SK-N-SH treated with all-trans-retinoic acid at 6 μM for 48 hours (cell line): ENCODE data around the gene MRPL46.

Source experiments
- ATAC-seq: fragments of 200-7000 bp; cut with Tn5 transposase; 3 replicates; pipeline ENCODE4 v1.9.1; 2020; ENCODE audit warnings: mild to moderate bottlenecking, moderate library complexity
- ARNTL ChIP-seq: fragments of 450-650 bp; formaldehyde crosslinking; IDR thresholded peaks from 2 replicates; pipeline ENCODE4 v1.5.0; 2020; ENCODE audit warnings: low read depth, mild to moderate bottlenecking, moderate library complexity, borderline replicate concordance
- BACH2 ChIP-seq: fragments of 250-450 bp; sonication (Bioruptor Pico); IDR thresholded peaks from 2 replicates; pipeline ENCODE4 v1.9.0; 2021; ENCODE audit warnings: mild to moderate bottlenecking, borderline replicate concordance
- CREB5 ChIP-seq: fragments of 250-450 bp; sonication (Bioruptor Pico); IDR thresholded peaks from 2 replicates; pipeline ENCODE4 v1.5.1; 2020; ENCODE audit warnings: low read depth, mild to moderate bottlenecking, moderate library complexity
- CSDC2 ChIP-seq: fragments of 250-450 bp; sonication (Bioruptor Pico); IDR thresholded peaks from 2 replicates; pipeline ENCODE4 v1.5.0; 2020; ENCODE audit warnings: mild to moderate bottlenecking, moderate library complexity
- ESRRG ChIP-seq: fragments of 250-450 bp; sonication (Bioruptor Pico); IDR thresholded peaks from 2 replicates; pipeline ENCODE4 v1.6.1; 2021; ENCODE audit warnings: mild to moderate bottlenecking
- GLIS3 ChIP-seq: fragments of 250-450 bp; sonication (Bioruptor Pico); IDR thresholded peaks from 2 replicates; pipeline ENCODE4 v1.5.0; 2020; ENCODE audit warnings: mild to moderate bottlenecking, moderate library complexity
- ISL1 ChIP-seq: fragments of 250-450 bp; sonication (Bioruptor Pico); IDR thresholded peaks from 2 replicates; pipeline ENCODE4 v2.1.2; 2022; ENCODE audit warnings: mild to moderate bottlenecking, moderate library complexity
- OSR1 ChIP-seq: fragments of 250-450 bp; sonication (Bioruptor Pico); IDR thresholded peaks from 2 replicates; pipeline ENCODE4 v1.8.0; 2022; ENCODE audit warnings: moderate library complexity, mild to moderate bottlenecking, inconsistent platforms
- POU6F1 ChIP-seq: fragments of 250-450 bp; sonication (Bioruptor Pico); IDR thresholded peaks from 2 replicates; pipeline ENCODE4 v1.8.0; 2021; ENCODE audit warnings: low read depth, mild to moderate bottlenecking, moderate library complexity, borderline replicate concordance
- PPARA ChIP-seq: fragments of 250-450 bp; sonication (Bioruptor Pico); IDR thresholded peaks from 2 replicates; pipeline ENCODE4 v1.5.0; 2020; ENCODE audit warnings: mild to moderate bottlenecking, borderline replicate concordance
- RARB ChIP-seq: fragments of 250-450 bp; sonication (Bioruptor Pico); IDR thresholded peaks from 2 replicates; pipeline ENCODE4 v1.8.0; 2021; ENCODE audit warnings: mild to moderate bottlenecking, moderate library complexity
- SNAI2 ChIP-seq: fragments of 250-450 bp; sonication (Bioruptor Pico); IDR thresholded peaks from 2 replicates; pipeline ENCODE4 v1.5.0; 2020; ENCODE audit warnings: mild to moderate bottlenecking, moderate library complexity
- TCF4 ChIP-seq: fragments of 250-450 bp; sonication (Bioruptor Pico); IDR thresholded peaks from 2 replicates; pipeline ENCODE4 v1.8.0; 2021; ENCODE audit warnings: mild to moderate bottlenecking, moderate library complexity, borderline replicate concordance
- ZFP30 ChIP-seq: fragments of 450-650 bp; formaldehyde crosslinking; IDR thresholded peaks from 2 replicates; pipeline ENCODE4 v1.5.0; 2022; ENCODE audit warnings: mild to moderate bottlenecking, moderate library complexity
- ZNF565 ChIP-seq: fragments of 450-650 bp; formaldehyde crosslinking; conservative IDR thresholded peaks from 2 replicates; pipeline ENCODE4 v1.5.0; 2020; ENCODE audit warnings: low read depth, mild to moderate bottlenecking, moderate library complexity
- ZNF70 ChIP-seq: fragments of 450-650 bp; formaldehyde crosslinking; IDR thresholded peaks from 2 replicates; pipeline ENCODE4 v1.5.0; 2020; ENCODE audit warnings: mild to moderate bottlenecking, moderate library complexity
- ZNF8 ChIP-seq: fragments of 450-650 bp; formaldehyde crosslinking; IDR thresholded peaks from 2 replicates; pipeline ENCODE4 v1.5.0; 2020; ENCODE audit warnings: mild to moderate bottlenecking, moderate library complexity
- TF ChIP-seq, protein P1 (sequence below): fragments of 250-450 bp; sonication (Bioruptor Pico); IDR thresholded peaks from 2 replicates; pipeline ENCODE4 v1.8.0; 2020; ENCODE audit warnings: mild to moderate bottlenecking, moderate library complexity, borderline replicate concordance
- TF ChIP-seq, protein P2 (sequence below): fragments of 250-450 bp; sonication (Bioruptor Pico); IDR thresholded peaks from 2 replicates; pipeline ENCODE4 v1.5.0; 2020; ENCODE audit warnings: mild to moderate bottlenecking, moderate library complexity
- TF ChIP-seq, protein P3 (sequence below): fragments of 250-450 bp; sonication (Bioruptor Pico); IDR thresholded peaks from 2 replicates; pipeline ENCODE4 v1.5.1; 2021; ENCODE audit warnings: mild to moderate bottlenecking, moderate library complexity

MRPL46 gene

DNA sequence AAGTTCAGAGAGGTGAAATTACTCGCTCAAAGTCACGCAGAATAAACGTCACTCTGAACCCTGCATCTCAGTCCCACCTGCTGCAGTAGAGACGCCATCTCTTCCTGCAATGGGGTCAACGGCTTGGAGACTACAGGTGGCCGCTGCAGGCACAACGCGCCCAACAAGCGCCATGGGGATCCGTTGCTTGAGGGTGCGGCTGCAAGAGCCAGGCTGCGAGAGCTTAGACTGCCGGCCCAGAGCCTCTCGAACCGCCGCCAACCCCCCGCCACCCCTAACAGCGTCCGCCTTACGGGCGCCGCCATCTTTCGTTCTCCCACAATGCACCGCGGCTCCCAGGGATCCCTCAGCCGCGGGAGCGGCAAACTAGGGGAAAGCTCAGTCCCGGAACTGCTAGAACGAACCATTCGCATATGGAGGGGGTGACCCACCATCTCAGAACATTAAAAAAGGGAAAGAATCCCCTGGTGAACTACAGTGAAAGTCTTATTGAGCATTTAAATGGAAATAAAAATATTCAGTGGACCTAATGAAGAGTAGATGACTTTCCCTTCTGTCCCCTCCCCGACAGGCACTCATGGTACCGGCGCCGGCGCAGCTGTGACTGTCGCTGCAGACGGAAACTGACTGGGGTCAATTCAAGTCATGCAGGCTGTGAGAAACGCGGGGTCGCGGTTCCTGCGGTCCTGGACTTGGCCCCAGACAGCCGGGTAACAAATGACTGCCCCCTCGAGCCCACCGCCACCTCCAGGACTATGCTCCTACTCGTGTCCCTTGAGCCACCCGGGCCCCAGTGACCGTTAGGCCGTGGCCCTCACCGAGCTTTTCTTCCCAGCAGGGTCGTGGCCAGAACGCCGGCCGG is at the start of gene MRPL46, which contains the start of gene MRPS11:
MRPL46 (minus strand) TSS at position 316 of the 862 bp plus-strand sequence; CDS start at position 305, 11 bp downstream.
MRPS11 (plus strand) TSS at position 636 of the 862 bp plus-strand sequence; CDS start at position 646, 10 bp downstream.
- TF ChIP-seq TCF4 (CRISPR knock-in tag) (0 out of 2 replicates have a peak, but pooled peaks have one; percentile 9), ARNTL (CRISPR knock-in tag) (no peak)
- peak; percentile 96 for ATAC-seq

DNA sequence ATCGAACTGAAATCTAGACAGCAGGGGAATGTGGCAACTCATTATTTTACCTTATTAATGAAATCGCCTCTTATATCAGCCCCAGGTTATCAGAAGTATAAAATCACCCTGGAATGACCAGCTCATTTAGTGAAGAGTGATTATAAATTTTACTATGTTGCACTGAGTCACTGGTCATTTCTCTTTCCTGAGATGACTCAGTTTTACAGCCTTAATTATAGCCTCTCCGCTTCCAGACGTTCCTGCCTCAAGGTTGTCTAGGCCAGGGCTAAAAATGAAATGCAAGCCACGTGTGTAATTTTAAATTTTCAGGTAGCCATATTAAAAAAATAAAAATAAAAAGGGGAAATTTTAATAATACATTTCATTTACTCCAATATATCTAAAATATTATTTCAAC is 46.0 kb upstream of the MRPL46 start:
- peak; percentile 55; the same call in 2 of the 3 replicates for ATAC-seq
- TF ChIP-seq GLIS3 (CRISPR knock-in tag) (no peak), ZNF8 (CRISPR knock-in tag) (no peak), OSR1 (CRISPR knock-in tag) (no peak), BACH2 (CRISPR knock-in tag) (no peak), ZNF565 (CRISPR knock-in tag) (no peak), ZNF70 (CRISPR knock-in tag) (no peak), POU6F1 (no peak), TCF4 (CRISPR knock-in tag) (no peak), ARNTL (CRISPR knock-in tag) (no peak), RARB (no peak), SNAI2 (no peak), CSDC2 (CRISPR knock-in tag) (no peak)
- TF ChIP-seq, protein P1, sequence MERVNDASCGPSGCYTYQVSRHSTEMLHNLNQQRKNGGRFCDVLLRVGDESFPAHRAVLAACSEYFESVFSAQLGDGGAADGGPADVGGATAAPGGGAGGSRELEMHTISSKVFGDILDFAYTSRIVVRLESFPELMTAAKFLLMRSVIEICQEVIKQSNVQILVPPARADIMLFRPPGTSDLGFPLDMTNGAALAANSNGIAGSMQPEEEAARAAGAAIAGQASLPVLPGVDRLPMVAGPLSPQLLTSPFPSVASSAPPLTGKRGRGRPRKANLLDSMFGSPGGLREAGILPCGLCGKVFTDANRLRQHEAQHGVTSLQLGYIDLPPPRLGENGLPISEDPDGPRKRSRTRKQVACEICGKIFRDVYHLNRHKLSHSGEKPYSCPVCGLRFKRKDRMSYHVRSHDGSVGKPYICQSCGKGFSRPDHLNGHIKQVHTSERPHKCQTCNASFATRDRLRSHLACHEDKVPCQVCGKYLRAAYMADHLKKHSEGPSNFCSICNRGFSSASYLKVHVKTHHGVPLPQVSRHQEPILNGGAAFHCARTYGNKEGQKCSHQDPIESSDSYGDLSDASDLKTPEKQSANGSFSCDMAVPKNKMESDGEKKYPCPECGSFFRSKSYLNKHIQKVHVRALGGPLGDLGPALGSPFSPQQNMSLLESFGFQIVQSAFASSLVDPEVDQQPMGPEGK (CRISPR knock-in tag) = no peak
- TF ChIP-seq, protein P2, sequence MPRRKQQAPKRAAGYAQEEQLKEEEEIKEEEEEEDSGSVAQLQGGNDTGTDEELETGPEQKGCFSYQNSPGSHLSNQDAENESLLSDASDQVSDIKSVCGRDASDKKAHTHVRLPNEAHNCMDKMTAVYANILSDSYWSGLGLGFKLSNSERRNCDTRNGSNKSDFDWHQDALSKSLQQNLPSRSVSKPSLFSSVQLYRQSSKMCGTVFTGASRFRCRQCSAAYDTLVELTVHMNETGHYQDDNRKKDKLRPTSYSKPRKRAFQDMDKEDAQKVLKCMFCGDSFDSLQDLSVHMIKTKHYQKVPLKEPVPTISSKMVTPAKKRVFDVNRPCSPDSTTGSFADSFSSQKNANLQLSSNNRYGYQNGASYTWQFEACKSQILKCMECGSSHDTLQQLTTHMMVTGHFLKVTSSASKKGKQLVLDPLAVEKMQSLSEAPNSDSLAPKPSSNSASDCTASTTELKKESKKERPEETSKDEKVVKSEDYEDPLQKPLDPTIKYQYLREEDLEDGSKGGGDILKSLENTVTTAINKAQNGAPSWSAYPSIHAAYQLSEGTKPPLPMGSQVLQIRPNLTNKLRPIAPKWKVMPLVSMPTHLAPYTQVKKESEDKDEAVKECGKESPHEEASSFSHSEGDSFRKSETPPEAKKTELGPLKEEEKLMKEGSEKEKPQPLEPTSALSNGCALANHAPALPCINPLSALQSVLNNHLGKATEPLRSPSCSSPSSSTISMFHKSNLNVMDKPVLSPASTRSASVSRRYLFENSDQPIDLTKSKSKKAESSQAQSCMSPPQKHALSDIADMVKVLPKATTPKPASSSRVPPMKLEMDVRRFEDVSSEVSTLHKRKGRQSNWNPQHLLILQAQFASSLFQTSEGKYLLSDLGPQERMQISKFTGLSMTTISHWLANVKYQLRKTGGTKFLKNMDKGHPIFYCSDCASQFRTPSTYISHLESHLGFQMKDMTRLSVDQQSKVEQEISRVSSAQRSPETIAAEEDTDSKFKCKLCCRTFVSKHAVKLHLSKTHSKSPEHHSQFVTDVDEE (CRISPR knock-in tag) = no peak
- TF ChIP-seq, protein P3, sequence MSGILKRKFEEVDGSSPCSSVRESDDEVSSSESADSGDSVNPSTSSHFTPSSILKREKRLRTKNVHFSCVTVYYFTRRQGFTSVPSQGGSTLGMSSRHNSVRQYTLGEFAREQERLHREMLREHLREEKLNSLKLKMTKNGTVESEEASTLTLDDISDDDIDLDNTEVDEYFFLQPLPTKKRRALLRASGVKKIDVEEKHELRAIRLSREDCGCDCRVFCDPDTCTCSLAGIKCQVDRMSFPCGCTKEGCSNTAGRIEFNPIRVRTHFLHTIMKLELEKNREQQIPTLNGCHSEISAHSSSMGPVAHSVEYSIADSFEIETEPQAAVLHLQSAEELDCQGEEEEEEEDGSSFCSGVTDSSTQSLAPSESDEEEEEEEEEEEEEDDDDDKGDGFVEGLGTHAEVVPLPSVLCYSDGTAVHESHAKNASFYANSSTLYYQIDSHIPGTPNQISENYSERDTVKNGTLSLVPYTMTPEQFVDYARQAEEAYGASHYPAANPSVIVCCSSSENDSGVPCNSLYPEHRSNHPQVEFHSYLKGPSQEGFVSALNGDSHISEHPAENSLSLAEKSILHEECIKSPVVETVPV (CRISPR knock-in tag) = no peak

DNA sequence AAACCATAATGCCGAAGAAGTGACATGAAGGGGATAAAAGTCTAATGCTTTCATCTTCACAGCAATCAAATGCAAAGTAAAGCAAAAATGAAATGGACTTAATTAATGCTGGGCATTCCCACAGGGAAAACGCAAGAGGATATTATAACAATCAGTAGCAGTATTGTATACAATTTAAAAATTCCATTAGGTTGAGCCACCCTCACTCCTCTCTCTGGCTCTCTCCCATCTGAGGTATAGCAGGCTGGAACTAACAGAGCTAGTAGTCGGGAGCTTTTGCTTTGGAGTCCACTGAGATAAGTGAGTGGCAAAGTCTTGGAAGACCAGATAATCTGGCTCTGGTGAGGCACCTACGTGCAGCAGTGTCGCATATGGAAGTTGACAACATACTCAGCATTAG is 45.4 kb upstream of the MRPL46 start:
- ATAC-seq = no peak
- TF ChIP-seq GLIS3 (CRISPR knock-in tag) (no peak), CSDC2 (CRISPR knock-in tag) (no peak), BACH2 (CRISPR knock-in tag) (no peak), ZFP30 (CRISPR knock-in tag) (no peak), ZNF70 (CRISPR knock-in tag) (no peak), PPARA (CRISPR knock-in tag) (no peak), ZNF8 (CRISPR knock-in tag) (no peak), SNAI2 (no peak), ESRRG (CRISPR knock-in tag) (no peak), CREB5 (CRISPR knock-in tag) (no peak), ISL1 (CRISPR knock-in tag) (no peak)
- TF ChIP-seq, protein P1 (CRISPR knock-in tag) = no peak
- TF ChIP-seq, protein P2 (CRISPR knock-in tag) = no peak
